Astrocyte (in vitro differentiated cells and primary cell): Measurements from ENCODE around the gene SLC25A26.

ENCODE experiments used
- CTCF ChIP-seq: IDR thresholded peaks from 2 replicates; pipeline ENCODE4 v1.5.1; 2011; ENCODE audit warnings: low read depth, mild to moderate bottlenecking, inconsistent platforms, low read length, moderate library complexity; ENCODE audit not compliant: insufficient read depth
- EZH2 ChIP-seq: IDR thresholded peaks from 2 replicates; pipeline ENCODE4 v1.6.1; 2012; ENCODE audit warnings: mild to moderate bottlenecking, low read length, inconsistent platforms; ENCODE audit not compliant: insufficient read depth

- TF ChIP-seq CTCF, result no peak
- no peak for TF ChIP-seq EZH2
Measured at GRCh38 chr3:66423791-66424190, 203.0 kb downstream of the SLC25A26 start.
